CD4-positive, CD25-positive, alpha-beta regulatory T cell (primary cell): ENCODE data around the gene CAMTA2. TPM values are rescaled to one million over a fixed set of nuclear protein-coding genes. Genes with fewer than 3 reads are reported as not detected.

Source experiments
- ATAC-seq, 2 donors: fragments of 150-1000 bp; cut with Tn5 transposase; one replicate each; pipeline ENCODE4 v1.10.0; 2021; ENCODE audit warnings: low read depth in 2 of 2, moderate number of reproducible peaks in 2 of 2, moderate library complexity in 1 of 2
- DNase-seq, 3 donors: peaks; one replicate each; pipeline versions ENCODE4 v3.0.0 to v3.0.0-alpha.2; 2012 to 2022; ENCODE audit warnings: mixed read lengths in 1 of 3
- H3K27ac ChIP-seq: one replicate; pipeline ENCODE4 v1.7.0; 2013; ENCODE audit warnings: mild to moderate bottlenecking, low read length; ENCODE audit not compliant: insufficient read depth, poor library complexity, severe bottlenecking
- H3K27me3 ChIP-seq: one replicate; pipeline ENCODE4 v1.7.0; 2013; ENCODE audit warnings: low read length; ENCODE audit not compliant: control insufficient read depth, insufficient read depth
- H3K36me3 ChIP-seq: one replicate; pipeline ENCODE4 v1.7.0; 2013; ENCODE audit warnings: mild to moderate bottlenecking, low read length, moderate library complexity; ENCODE audit not compliant: control insufficient read depth, insufficient read depth
- H3K4me1 ChIP-seq: 2 replicates; pipeline ENCODE4 v1.7.0; 2013; ENCODE audit warnings: mild to moderate bottlenecking, low read length; ENCODE audit not compliant: insufficient read depth, control insufficient read depth, poor library complexity, severe bottlenecking
- H3K4me3 ChIP-seq: one replicate; pipeline ENCODE4 v1.7.0; 2013; ENCODE audit warnings: low read depth, mild to moderate bottlenecking, low read length, moderate library complexity
- H3K9me3 ChIP-seq, 2 experiments: 1 replicate in 1 of 2; 2 replicates in 1 of 2; pipeline ENCODE4 v1.7.0; 2013; ENCODE audit warnings: low read length in 2 of 2, mild to moderate bottlenecking in 1 of 2, moderate library complexity in 1 of 2; ENCODE audit not compliant: control insufficient read depth in 2 of 2
- H3K27ac Mint-ChIP-seq, 3 donors: one replicate each; pipeline ENCODE4 v1.8.0; 2020 to 2022; ENCODE audit warnings: mild to moderate bottlenecking in 3 of 3, mixed read lengths in 3 of 3, moderate library complexity in 2 of 3
- H3K27me3 Mint-ChIP-seq: one replicate; pipeline ENCODE4 v1.8.0; 2022; ENCODE audit warnings: mild to moderate bottlenecking, mixed read lengths
- H3K36me3 Mint-ChIP-seq: one replicate; pipeline ENCODE4 v1.8.0; 2020; ENCODE audit warnings: mixed read lengths
- H3K4me1 Mint-ChIP-seq, 4 donors: one replicate each; pipeline ENCODE4 v1.8.0; 2020 to 2022; ENCODE audit warnings: mixed read lengths in 4 of 4, mild to moderate bottlenecking in 1 of 4
- H3K4me3 Mint-ChIP-seq, 4 donors: one replicate each; pipeline ENCODE4 v1.8.0; 2020 to 2022; ENCODE audit warnings: mild to moderate bottlenecking in 4 of 4, mixed read lengths in 4 of 4, moderate library complexity in 3 of 4
- H3K9me3 Mint-ChIP-seq, 7 donors: one replicate each; pipeline ENCODE4 v1.8.0; 2020 to 2022; ENCODE audit warnings: mixed read lengths in 7 of 7, mild to moderate bottlenecking in 3 of 7, moderate library complexity in 2 of 7
- polyA plus RNA-seq, 4 donors: library from polyadenylated mRNA; unstranded; fragments of 300-500 nt; fragmentation: Illumina TruSeq; gene quantifications; one replicate each; pipeline ENCODE4 v1.2.3, GENCODE V29; 2021
- total RNA-seq: library from RNA; stranded (reverse); gene quantifications from one replicate; pipeline ENCODE4 v1.2.3, GENCODE V29; 2022

Gene CAMTA2
- total and polyA plus RNA-seq, 5 donors from 2014 or later = 4.7 to 69.8 (median 6.8) TPM

- H3K4me3 ChIP-seq = peak within 1 kb of the TSS; percentile 96
- no peaks in the 10 kb centered on the region for H3K9me3 ChIP-seq
- peak; percentile 47 to 51 for ATAC-seq
- H3K27me3 ChIP-seq = no peaks in the 10 kb centered on the region
- Mint-ChIP-seq H3K4me3 (peak within 1 kb of the TSS; percentile 95 to 99 (median 98)), H3K9me3 (peaks cover 0 to 3% (median 0%) of the 10 kb centered on the region in 7 donors), H3K4me1 (peaks cover 0 to 53% (median 33%) of the 10 kb centered on the region in 4 donors), H3K27me3 (peaks cover 4% of the 10 kb centered on the region), H3K27ac (peak within 1 kb of the TSS; percentile 95 to 99 (median 97)), H3K36me3 (peaks cover 23% of the 10 kb centered on the region)
- H3K4me1 ChIP-seq = peaks cover 57% of the 10 kb centered on the region
- DNase-seq = peak; percentile 82 to 97 (median 91)
- peaks cover 27% of the 10 kb centered on the region for H3K36me3 ChIP-seq
- peak within 1 kb of the TSS; percentile 97 for H3K27ac ChIP-seq
Measured at GRCh38 chr17:4948166-4948930, 39.1 kb downstream of the CAMTA2 start, which contains the start of gene PFN1. TSS of gene PFN1 (minus strand) at chr17:4948530. CDS start at chr17:4948394, 136 bp downstream.

- H3K27ac Mint-ChIP-seq = peak overlapping the region; percentile 82 to 97 (median 95)
- ATAC-seq (peak; percentile 26 to 30), DNase-seq (peak; percentile 62 to 90 (median 71))
- H3K4me1 Mint-ChIP-seq = peaks cover 0 to 59% (median 35%) of the 10 kb centered on the region in 4 donors
- Histone ChIP-seq H3K36me3 (peaks cover 35% of the 10 kb centered on the region), H3K27ac (peak overlapping the region; percentile 97), H3K4me3 (peak overlapping the region; percentile 96), H3K4me1 (peaks cover 64% of the 10 kb centered on the region), H3K9me3 (no peaks in the 10 kb centered on the region), H3K27me3 (no peaks in the 10 kb centered on the region)
- peaks cover 23% of the 10 kb centered on the region for H3K36me3 Mint-ChIP-seq
- peaks cover 4% of the 10 kb centered on the region for H3K27me3 Mint-ChIP-seq
- H3K4me3 Mint-ChIP-seq = peak overlapping the region; percentile 95 to 99 (median 98)
- peaks cover 0 to 3% (median 0%) of the 10 kb centered on the region in 7 donors for H3K9me3 Mint-ChIP-seq
Measured at GRCh38 chr17:4947411-4948165, 39.9 kb downstream of the CAMTA2 start.

- H3K4me3 ChIP-seq = peak overlapping the region; percentile 96
- H3K9me3 ChIP-seq = no peaks in the 10 kb centered on the region
- peaks cover 4% of the 10 kb centered on the region for H3K27me3 Mint-ChIP-seq
- H3K9me3 Mint-ChIP-seq = peaks cover 0 to 3% (median 0%) of the 10 kb centered on the region in 7 donors
- peaks cover 70% of the 10 kb centered on the region for H3K4me1 ChIP-seq
- DNase-seq (no peak), ATAC-seq (no peak)
- no peaks in the 10 kb centered on the region for H3K27me3 ChIP-seq
- peak overlapping the region; percentile 82 to 94 (median 84) for H3K27ac Mint-ChIP-seq
- H3K4me3 Mint-ChIP-seq = peak overlapping the region; percentile 90 to 99 (median 96)
- H3K27ac ChIP-seq = peak overlapping the region; percentile 97
- peaks cover 24% of the 10 kb centered on the region for H3K36me3 Mint-ChIP-seq
- H3K36me3 ChIP-seq = peaks cover 39% of the 10 kb centered on the region
- H3K4me1 Mint-ChIP-seq = peaks cover 0 to 64% (median 39%) of the 10 kb centered on the region in 4 donors
Measured at GRCh38 chr17:4947010-4947410, 40.5 kb downstream of the CAMTA2 start.

GRCh38 chr17:4946312-4946976, 41.0 kb downstream of the CAMTA2 start:
- Mint-ChIP-seq H3K4me3 (peak overlapping the region; percentile 90 to 99 (median 96)), H3K4me1 (peaks cover 0 to 66% (median 44%) of the 10 kb centered on the region in 4 donors), H3K9me3 (peaks cover 0 to 3% (median 0%) of the 10 kb centered on the region in 7 donors), H3K36me3 (peaks cover 30% of the 10 kb centered on the region), H3K27me3 (peaks cover 4% of the 10 kb centered on the region), H3K27ac (peak overlapping the region; percentile 82 to 94 (median 93))
- DNase-seq (peak in 1 of 3 donors; percentile 27), ATAC-seq (no peak)
- no peaks in the 10 kb centered on the region for H3K9me3 ChIP-seq
- H3K4me1 ChIP-seq = peaks cover 76% of the 10 kb centered on the region
- H3K27ac ChIP-seq = peak overlapping the region; percentile 97
- H3K36me3 ChIP-seq = peaks cover 39% of the 10 kb centered on the region
- no peaks in the 10 kb centered on the region for H3K27me3 ChIP-seq
- peak overlapping the region; percentile 96 for H3K4me3 ChIP-seq

GRCh38 chr17:4945944-4946280, 41.6 kb downstream of the CAMTA2 start:
- H3K4me3 ChIP-seq = peak overlapping the region; percentile 96
- ATAC-seq (no peak), DNase-seq (no peak)
- peak overlapping the region; percentile 82 to 94 (median 93) for H3K27ac Mint-ChIP-seq
- peaks cover 35% of the 10 kb centered on the region for H3K36me3 Mint-ChIP-seq
- no peaks in the 10 kb centered on the region for H3K27me3 ChIP-seq
- H3K36me3 ChIP-seq = peaks cover 39% of the 10 kb centered on the region
- peaks cover 0 to 69% (median 48%) of the 10 kb centered on the region in 4 donors for H3K4me1 Mint-ChIP-seq
- peak overlapping the region; percentile 90 to 99 (median 96) for H3K4me3 Mint-ChIP-seq
- H3K27ac ChIP-seq = peak overlapping the region; percentile 97
- no peaks in the 10 kb centered on the region for H3K9me3 ChIP-seq
- peaks cover 4% of the 10 kb centered on the region for H3K27me3 Mint-ChIP-seq
- peaks cover 81% of the 10 kb centered on the region for H3K4me1 ChIP-seq
- H3K9me3 Mint-ChIP-seq = peaks cover 0 to 3% (median 0%) of the 10 kb centered on the region in 7 donors

- peak overlapping the region; percentile 90 to 99 (median 96) for H3K4me3 Mint-ChIP-seq
- H3K27me3 Mint-ChIP-seq = peaks cover 4% of the 10 kb centered on the region
- DNase-seq = peak; percentile 60 to 85 (median 68)
- peaks cover 35% of the 10 kb centered on the region for H3K36me3 Mint-ChIP-seq
- H3K27ac ChIP-seq = peak overlapping the region; percentile 97
- peaks cover 82% of the 10 kb centered on the region for H3K4me1 ChIP-seq
- H3K4me3 ChIP-seq = peak overlapping the region; percentile 96
- H3K4me1 Mint-ChIP-seq = peaks cover 0 to 65% (median 48%) of the 10 kb centered on the region in 4 donors
- peaks cover 39% of the 10 kb centered on the region for H3K36me3 ChIP-seq
- no peaks in the 10 kb centered on the region for H3K27me3 ChIP-seq
- H3K27ac Mint-ChIP-seq = peak overlapping the region; percentile 91 to 96 (median 94)
- no peaks in the 10 kb centered on the region for H3K9me3 ChIP-seq
- peaks cover 0 to 3% (median 0%) of the 10 kb centered on the region in 7 donors for H3K9me3 Mint-ChIP-seq
- peak; percentile 44 to 50 for ATAC-seq
Measured at GRCh38 chr17:4945176-4945943, 42.1 kb downstream of the CAMTA2 start.
